ENCODE data around the gene S100A7. TPM values are rescaled to one million over a fixed set of nuclear protein-coding genes. Genes with fewer than 3 reads are reported as not detected.

Gene S100A7
- total RNA-seq: not detected in 2 replicates

GRCh38 chr1:153460551-153460950 lies at the start of gene S100A7:
Gene S100A7, minus strand, starts transcription at chr1:153460651. Its CDS starts 1,638 bp downstream, at chr1:153459013.

DNA sequence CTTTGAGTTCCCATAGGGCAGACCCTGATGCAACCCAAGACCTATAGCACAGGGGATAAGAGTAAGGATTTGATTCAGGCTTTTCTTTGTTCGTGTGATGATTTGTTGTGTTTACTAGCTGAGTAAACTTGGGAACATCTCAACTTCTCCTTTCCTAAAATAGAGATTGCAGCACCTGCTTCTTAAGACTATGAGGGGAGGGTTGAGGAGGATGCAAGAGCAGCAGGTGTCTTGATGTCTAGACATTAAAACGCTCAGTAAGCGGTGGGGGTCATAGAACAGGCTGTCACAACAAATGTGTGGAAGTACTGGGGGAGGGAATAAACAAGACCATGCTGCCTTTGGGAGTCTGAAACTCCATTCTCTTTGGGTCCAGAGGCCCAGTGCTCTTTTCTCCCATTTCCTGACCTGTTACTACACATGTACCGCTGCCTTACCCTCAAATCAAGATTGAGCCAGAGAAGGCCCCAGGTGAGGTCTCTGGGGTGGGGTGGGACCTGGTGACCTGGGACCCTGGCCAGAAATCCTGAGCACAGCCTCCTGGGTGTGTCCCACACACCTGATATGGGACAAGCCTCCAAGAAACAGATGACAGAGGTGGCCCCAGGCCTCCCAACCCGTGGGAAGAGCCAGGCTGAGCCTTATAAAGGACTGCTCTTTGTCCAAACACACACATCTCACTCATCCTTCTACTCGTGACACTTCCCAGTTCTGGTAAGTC lies 44.4 kb downstream of the S100A7 start, which contains the start of gene S100A7A:
S100A7A (plus strand) TSS at position 671 of the 721 bp plus-strand sequence. CDS start 1,563 bp downstream, outside the sequence.

Other genes starting within 250 kb of the S100A7 start
- not detected in 2 replicates for gene PRR9, start 243.1 kb downstream of the S100A7 start, total RNA-seq
- gene LORICRIN, start 201.0 kb downstream of the S100A7 start, total RNA-seq: not detected in 2 replicates
- gene PGLYRP3, start 147.7 kb downstream of the S100A7 start, total RNA-seq: not detected in 2 replicates
- not detected in 2 replicates for gene PGLYRP4, start 111.8 kb downstream of the S100A7 start, total RNA-seq
- not detected in 2 replicates for gene S100A9, start 102.8 kb downstream of the S100A7 start, total RNA-seq
- not detected in 2 replicates for gene S100A12, start 85.0 kb downstream of the S100A7 start, total RNA-seq
- not detected in 2 replicates for gene S100A8, start 69.6 kb downstream of the S100A7 start, total RNA-seq
- gene S100A7A, start 44.1 kb downstream of the S100A7 start, total RNA-seq: not detected in 2 replicates
- gene S100A6, start 75.3 kb upstream of the S100A7 start, total RNA-seq: 557 and 593 TPM in 2 replicates
- not detected in 2 replicates for gene S100A5, start 80.3 kb upstream of the S100A7 start, total RNA-seq
- gene S100A4, start 85.2 kb upstream of the S100A7 start, total RNA-seq: 1.2 and 2.1 TPM in 2 replicates
- 0.53 and 0.79 TPM in 2 replicates for gene S100A3, start 88.6 kb upstream of the S100A7 start, total RNA-seq
- gene S100A2, start 105.2 kb upstream of the S100A7 start, total RNA-seq: 2.4 and 3.1 TPM in 2 replicates
- 530 TPM in 2 replicates for gene S100A16, start 152.5 kb upstream of the S100A7 start, total RNA-seq
- not detected in 2 replicates for gene S100A14, start 155.7 kb upstream of the S100A7 start, total RNA-seq
- 96.9 and 122 TPM in 2 replicates for gene S100A13, start 166.9 kb upstream of the S100A7 start, total RNA-seq
- not detected in 2 replicates for gene S100A1, start 167.8 kb upstream of the S100A7 start, total RNA-seq
- gene CHTOP, start 173.4 kb upstream of the S100A7 start, total RNA-seq: 44.3 and 46.4 TPM in 2 replicates
- gene SNAPIN, start 198.1 kb upstream of the S100A7 start, total RNA-seq: 42.9 and 46.0 TPM in 2 replicates
- gene ILF2, start 210.3 kb upstream of the S100A7 start, total RNA-seq: 321 and 376 TPM in 2 replicates
- 3.7 and 7.8 TPM in 2 replicates for gene NPR1, start 218.0 kb upstream of the S100A7 start, total RNA-seq

Data from thoracic aorta endothelial cell (primary cell).